Endodermal cell (in vitro differentiated cells): ENCODE measurements around the gene HOXD11. TPM values are rescaled to one million over a fixed set of nuclear protein-coding genes. Genes with fewer than 3 reads are reported as not detected.

Source experiments
- DNase-seq: peaks from one replicate; pipeline ENCODE4 v3.0.0-alpha.2; 2017
- H3K27ac ChIP-seq: 2 replicates; pipeline ENCODE4 v1.5.1; 2013; ENCODE audit warnings: mild to moderate bottlenecking, low read depth, low read length, moderate library complexity
- H3K27me3 ChIP-seq: 2 replicates; pipeline ENCODE4 v1.6.1; 2013; ENCODE audit warnings: mild to moderate bottlenecking, low read length, moderate library complexity; ENCODE audit not compliant: insufficient read depth, control insufficient read depth, poor library complexity, severe bottlenecking
- H3K36me3 ChIP-seq: 2 replicates; pipeline ENCODE4 v1.7.0; 2013; ENCODE audit warnings: mild to moderate bottlenecking, low read length, moderate library complexity; ENCODE audit not compliant: control insufficient read depth, insufficient read depth
- H3K4me1 ChIP-seq: one replicate; pipeline ENCODE4 v1.7.0; 2013; ENCODE audit warnings: low read length; ENCODE audit not compliant: control insufficient read depth, insufficient read depth
- H3K4me3 ChIP-seq: 2 replicates; pipeline ENCODE4 v1.5.1; 2013; ENCODE audit warnings: mild to moderate bottlenecking, low read length, moderate library complexity
- H3K9ac ChIP-seq: 2 replicates; pipeline ENCODE4 v1.6.1; 2013; ENCODE audit warnings: mild to moderate bottlenecking, low read length, moderate library complexity; ENCODE audit not compliant: poor library complexity, severe bottlenecking; ENCODE audit errors: extremely low read depth
- H3K9me3 ChIP-seq: 2 replicates; pipeline ENCODE4 v1.6.1; 2013; ENCODE audit warnings: mild to moderate bottlenecking, low read length, moderate library complexity; ENCODE audit not compliant: control insufficient read depth
- H3K27ac Mint-ChIP-seq: 2 replicates; pipeline ENCODE4 v1.8.0; 2020; ENCODE audit warnings: mixed read lengths
- H3K27me3 Mint-ChIP-seq: 2 replicates; pipeline ENCODE4 v1.8.0; 2021; ENCODE audit warnings: mild to moderate bottlenecking, mixed read lengths; ENCODE audit not compliant: insufficient read depth
- H3K36me3 Mint-ChIP-seq: 2 replicates; pipeline ENCODE4 v1.8.0; 2020; ENCODE audit warnings: low read depth, mixed read lengths
- H3K4me1 Mint-ChIP-seq: 2 replicates; pipeline ENCODE4 v1.8.0; 2020; ENCODE audit warnings: mixed read lengths
- H3K4me3 Mint-ChIP-seq: 2 replicates; pipeline ENCODE4 v1.8.0; 2020; ENCODE audit warnings: mild to moderate bottlenecking, moderate library complexity, mixed read lengths
- H3K9me3 Mint-ChIP-seq: 2 replicates; pipeline ENCODE4 v1.8.0; 2020; ENCODE audit warnings: mild to moderate bottlenecking, mixed read lengths
- CTCF ChIP-seq: fragments of 200-600 bp; sonication (generic); conservative IDR thresholded peaks from 2 replicates; pipeline ENCODE4 v1.5.0; 2021; ENCODE audit warnings: antibody characterized with exemption, mild to moderate bottlenecking
- WGBS, 2 experiments: methylation state at CpG; one replicate each; pipeline versions ENCODE4 v1.1.5 to v1.1.7; 2013; ENCODE audit warnings: missing lambda C conversion rate in 2 of 2, mixed read lengths in 1 of 2; ENCODE audit not compliant: insufficient coverage in 1 of 2, insufficient read length in 1 of 2; 5-methylcytosine and 5-hydroxymethylcytosine counted together
- total RNA-seq, 2 donors: library from RNA; stranded (reverse); fragmentation: NEBNext Ultra II Directional in 1 of 2; extraction: Animal tissue kit (Norgen Biotek cat#: 25700) in 1 of 2; gene quantifications; 2 replicates in 1 of 2; 3 replicates in 1 of 2; pipeline ENCODE4 v1.2.1, GENCODE V29; 2021

The HOXD11 gene
- total RNA-seq, 2 donors from 2014 or later = not detected

- no peaks in the 10 kb centered on the region for H3K9me3 Mint-ChIP-seq
- peak overlapping the region; percentile 53 for H3K4me3 ChIP-seq
- H3K9ac ChIP-seq = no peak overlapping the region
- no peak overlapping the region for H3K27ac ChIP-seq
- 0 to 21% methylated on average over 1 to 14 of the region's 14 CpGs for WGBS, 2 experiments
- peaks cover 100% of the 10 kb centered on the region for H3K27me3 ChIP-seq
- peaks cover 100% of the 10 kb centered on the region for H3K27me3 Mint-ChIP-seq
- H3K27ac Mint-ChIP-seq = no peak overlapping the region
- no peak for TF ChIP-seq CTCF
- H3K36me3 Mint-ChIP-seq = no peaks in the 10 kb centered on the region
- H3K4me1 Mint-ChIP-seq = peaks cover 8% of the 10 kb centered on the region
- H3K9me3 ChIP-seq = no peaks in the 10 kb centered on the region
- no peaks in the 10 kb centered on the region for H3K36me3 ChIP-seq
- no peaks in the 10 kb centered on the region for H3K4me1 ChIP-seq
- DNase-seq = no peak
- peak overlapping the region; percentile 38 for H3K4me3 Mint-ChIP-seq
Measured at GRCh38 chr2:176150584-176151441, 43.7 kb downstream of the HOXD11 start.

GRCh38 chr2:176151442-176152287 lies 44.6 kb downstream of the HOXD11 start, which contains the start of gene HOXD4:
Gene HOXD4, plus strand, starts transcription at chr2:176151550. Its CDS starts 84 bp downstream, at chr2:176151634.
- Histone ChIP-seq H3K27ac (no peak within 1 kb of the TSS), H3K4me1 (no peaks in the 10 kb centered on the region), H3K9ac (no peak within 1 kb of the TSS), H3K27me3 (peaks cover 100% of the 10 kb centered on the region), H3K4me3 (peak within 1 kb of the TSS; percentile 53), H3K36me3 (no peaks in the 10 kb centered on the region), H3K9me3 (no peaks in the 10 kb centered on the region)
- TF ChIP-seq CTCF = no peak
- DNase-seq = peak; percentile 78
- no peaks in the 10 kb centered on the region for H3K9me3 Mint-ChIP-seq
- no peaks in the 10 kb centered on the region for H3K36me3 Mint-ChIP-seq
- H3K4me1 Mint-ChIP-seq = peaks cover 8% of the 10 kb centered on the region
- H3K27ac Mint-ChIP-seq = no peak within 1 kb of the TSS
- WGBS, 2 experiments = 5 to 6% methylated on average over 16 to 55 of the region's 55 CpGs
- H3K27me3 Mint-ChIP-seq = peaks cover 100% of the 10 kb centered on the region
- H3K4me3 Mint-ChIP-seq = peak within 1 kb of the TSS; percentile 38

GRCh38 chr2:176152350-176153181 lies 45.5 kb downstream of the HOXD11 start:
- H3K27ac ChIP-seq = no peak overlapping the region
- H3K36me3 Mint-ChIP-seq = no peaks in the 10 kb centered on the region
- no peak for TF ChIP-seq CTCF
- H3K4me3 Mint-ChIP-seq = no peak overlapping the region
- no peaks in the 10 kb centered on the region for H3K36me3 ChIP-seq
- H3K9me3 ChIP-seq = no peaks in the 10 kb centered on the region
- peaks cover 4% of the 10 kb centered on the region for H3K4me1 ChIP-seq
- H3K9ac ChIP-seq = no peak overlapping the region
- 8 to 10% methylated on average over 13 to 47 of the region's 48 CpGs for WGBS, 2 experiments
- H3K27ac Mint-ChIP-seq = no peak overlapping the region
- H3K27me3 ChIP-seq = peaks cover 100% of the 10 kb centered on the region
- no peaks in the 10 kb centered on the region for H3K9me3 Mint-ChIP-seq
- H3K27me3 Mint-ChIP-seq = peaks cover 99% of the 10 kb centered on the region
- no peak overlapping the region for H3K4me3 ChIP-seq
- H3K4me1 Mint-ChIP-seq = peaks cover 10% of the 10 kb centered on the region
- peak; percentile 56 for DNase-seq
